Activated T-helper 1 cell treated with anti-CD3 and anti-CD28 coated beads, Interleukin-12 subunit alpha, Interleukin-12 subunit beta, Interleukin-2, Interleukin-4 antibody, amounts not matched to agents 30 ng/mL and 10 ng/mL and 1 ng/mL, durations not matched to agents 14 hours and 24 hours and 36 hours (primary cell): ENCODE results near the gene TMEM179B. TPM values are rescaled to one million over a fixed set of nuclear protein-coding genes. Genes with fewer than 3 reads are reported as not detected.
"Not testable (repeated sequence)": the region's sequence is repeated elsewhere in the genome, so short reads cannot be mapped to it uniquely, and the experiment has no call there.

ENCODE experiments used
- DNase-seq: peaks from one replicate; pipeline ENCODE4 v3.0.0; 2021; ENCODE audit warnings: low spot score
- H3K27ac Mint-ChIP-seq: one replicate; pipeline ENCODE4 v1.8.0; 2021; ENCODE audit warnings: mild to moderate bottlenecking, mixed read lengths
- H3K27me3 Mint-ChIP-seq: one replicate; pipeline ENCODE4 v1.8.0; 2022; ENCODE audit warnings: mild to moderate bottlenecking, moderate library complexity, mixed read lengths; ENCODE audit not compliant: insufficient read depth
- H3K36me3 Mint-ChIP-seq: one replicate; pipeline ENCODE4 v1.8.0; 2021; ENCODE audit warnings: low read depth, mixed read lengths
- H3K4me1 Mint-ChIP-seq: one replicate; pipeline ENCODE4 v1.8.0; 2021; ENCODE audit warnings: low read depth, mixed read lengths
- H3K4me3 Mint-ChIP-seq: one replicate; pipeline ENCODE4 v1.8.0; 2021; ENCODE audit warnings: mild to moderate bottlenecking, moderate library complexity, mixed read lengths
- H3K9me3 Mint-ChIP-seq: one replicate; pipeline ENCODE4 v1.8.0; 2021; ENCODE audit warnings: mixed read lengths
- intact Hi-C: fragments of 100-400 bp; cut with micrococcal nuclease; formaldehyde crosslinking; loops from one replicate; pipeline ENCODE4 v1.15.1; 2024
- total RNA-seq: library from RNA; stranded (reverse); gene quantifications from 2 replicates; pipeline ENCODE4 v1.2.3, GENCODE V29; 2022

Gene TMEM179B, protein sequence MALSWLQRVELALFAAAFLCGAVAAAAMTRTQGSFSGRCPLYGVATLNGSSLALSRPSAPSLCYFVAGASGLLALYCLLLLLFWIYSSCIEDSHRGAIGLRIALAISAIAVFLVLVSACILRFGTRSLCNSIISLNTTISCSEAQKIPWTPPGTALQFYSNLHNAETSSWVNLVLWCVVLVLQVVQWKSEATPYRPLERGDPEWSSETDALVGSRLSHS
- 40.6 and 43.0 TPM in 2 replicates for total RNA-seq

DNA sequence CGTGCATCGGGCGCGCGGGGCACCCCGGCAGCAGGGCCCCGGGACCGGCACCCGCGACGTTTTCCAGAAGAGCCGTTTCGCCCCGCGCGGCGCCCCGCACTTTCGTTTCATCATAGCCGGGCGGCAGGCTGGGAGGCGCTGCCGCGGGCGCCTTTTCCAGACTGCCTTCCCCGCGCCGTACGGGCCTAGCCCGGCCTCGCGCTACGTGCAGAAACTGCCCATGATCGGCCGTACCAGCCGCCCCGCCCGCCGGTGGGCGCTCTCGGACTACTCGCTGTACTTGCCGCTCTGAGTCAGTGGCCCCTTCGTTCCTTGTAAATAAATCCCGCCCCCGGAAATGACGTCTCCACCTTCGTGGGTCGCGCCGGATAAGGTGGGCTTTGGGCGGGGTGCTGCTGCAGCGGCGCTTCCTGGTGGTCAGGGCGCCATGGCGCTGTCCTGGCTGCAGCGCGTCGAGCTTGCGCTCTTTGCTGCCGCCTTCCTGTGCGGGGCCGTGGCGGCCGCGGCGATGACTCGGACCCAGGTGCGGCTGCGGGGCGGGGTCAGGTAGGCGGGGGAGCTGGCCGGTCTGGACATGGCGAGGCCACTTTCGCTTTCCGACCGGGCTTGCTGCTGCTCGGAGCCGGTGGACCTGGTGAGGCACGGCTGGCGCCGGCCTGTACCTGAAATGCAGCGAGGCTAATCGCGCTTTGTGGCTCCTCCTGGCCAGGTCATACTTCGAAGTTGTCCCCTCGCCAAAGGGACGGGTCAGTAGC lies at the start of gene TMEM179B:
Gene TMEM179B (plus strand): TSS at position 398 of the 755 bp plus-strand sequence. CDS start 30 bp downstream, at position 428.
- H3K4me1 Mint-ChIP-seq: peaks cover 42% of the 10 kb centered on the region
- H3K9me3 Mint-ChIP-seq: no peaks in the 10 kb centered on the region
- intact Hi-C loops: loop anchor here (1.0 kb wide), 8 partner anchors 18 to 196 kb away; partner anchors contain the start of genes NXF1, POLR2G, SLC3A2 and STX5

DNA sequence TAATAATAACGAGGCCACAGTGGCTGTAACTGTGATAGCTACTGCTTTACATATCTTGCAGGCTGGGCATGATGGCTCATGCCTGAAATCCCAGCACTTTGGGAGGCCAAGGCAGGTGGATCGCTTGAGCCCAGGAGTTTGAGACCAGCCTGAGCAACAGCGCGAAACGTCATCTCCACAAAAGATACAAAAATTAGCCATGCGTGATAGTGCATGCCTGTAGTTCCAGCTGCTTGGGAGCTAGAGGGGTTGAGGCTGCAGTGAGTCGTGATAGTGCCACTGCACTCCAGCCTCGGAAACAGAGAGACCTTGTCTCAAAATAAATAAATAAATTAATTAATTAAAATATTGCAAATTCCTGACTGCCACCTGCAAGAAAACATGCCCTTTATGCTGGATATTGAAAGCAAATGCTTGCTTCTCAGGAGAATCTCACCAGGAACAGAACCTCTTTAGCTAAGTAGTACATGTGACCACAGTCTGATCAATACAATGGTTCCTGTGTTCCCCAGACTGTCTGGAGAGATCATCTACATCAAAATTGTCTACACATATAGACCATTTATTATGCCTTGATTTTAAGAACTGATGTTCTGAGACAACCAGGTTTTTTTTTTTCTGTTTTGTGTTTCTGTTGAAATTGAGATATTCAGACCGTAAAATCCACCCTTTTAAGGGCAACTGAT lies 39.6 kb upstream of the TMEM179B start:
- no peaks in the 10 kb centered on the region for H3K27me3 Mint-ChIP-seq
- H3K27ac Mint-ChIP-seq: no peak overlapping the region
- H3K9me3 Mint-ChIP-seq: no peaks in the 10 kb centered on the region
- DNase-seq: no peak
- intact Hi-C loops: no loop called here
- H3K4me3 Mint-ChIP-seq: no peak overlapping the region
- peaks cover 2% of the 10 kb centered on the region for H3K4me1 Mint-ChIP-seq
- peaks cover 8% of the 10 kb centered on the region for H3K36me3 Mint-ChIP-seq

More for the DNA sequence above, at the start of gene TMEM179B:
- H3K36me3 Mint-ChIP-seq: peaks cover 31% of the 10 kb centered on the region
- peak within 1 kb of the TSS; percentile 94 for H3K27ac Mint-ChIP-seq
- H3K4me3 Mint-ChIP-seq: peak within 1 kb of the TSS; percentile 95
- H3K27me3 Mint-ChIP-seq: no peaks in the 10 kb centered on the region
- peak; percentile 96 for DNase-seq

DNA sequence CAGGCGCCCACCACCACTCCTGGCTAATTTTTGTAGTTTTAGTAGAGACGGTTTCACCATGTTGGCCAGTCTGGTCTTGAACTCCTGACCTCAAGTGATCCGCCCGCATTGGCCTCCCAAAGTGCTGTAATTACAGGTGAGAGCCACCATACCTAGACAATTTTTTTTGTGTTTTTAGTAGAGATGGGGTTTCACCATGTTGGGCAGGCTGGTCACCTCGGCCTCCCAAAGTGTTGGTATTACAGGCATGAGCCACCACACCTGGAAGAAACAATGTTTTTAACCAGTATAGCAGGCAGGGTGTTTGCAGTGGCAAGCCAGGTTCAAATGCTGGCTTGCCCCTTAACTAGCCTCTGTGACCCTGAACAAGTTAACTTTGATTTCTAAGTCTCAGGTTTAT lies 37.3 kb upstream of the TMEM179B start:
- not testable (repeated sequence) for H3K27me3 Mint-ChIP-seq, H3K36me3 Mint-ChIP-seq, H3K9me3 Mint-ChIP-seq, H3K27ac Mint-ChIP-seq, DNase-seq, H3K4me3 Mint-ChIP-seq
- intact Hi-C loops: loop anchor here (5.0 kb wide), 1 partner anchor 138 kb away; the partner anchor contains the start of genes EML3 and ROM1
- peaks cover 12% of the 10 kb centered on the region for H3K4me1 Mint-ChIP-seq

DNA sequence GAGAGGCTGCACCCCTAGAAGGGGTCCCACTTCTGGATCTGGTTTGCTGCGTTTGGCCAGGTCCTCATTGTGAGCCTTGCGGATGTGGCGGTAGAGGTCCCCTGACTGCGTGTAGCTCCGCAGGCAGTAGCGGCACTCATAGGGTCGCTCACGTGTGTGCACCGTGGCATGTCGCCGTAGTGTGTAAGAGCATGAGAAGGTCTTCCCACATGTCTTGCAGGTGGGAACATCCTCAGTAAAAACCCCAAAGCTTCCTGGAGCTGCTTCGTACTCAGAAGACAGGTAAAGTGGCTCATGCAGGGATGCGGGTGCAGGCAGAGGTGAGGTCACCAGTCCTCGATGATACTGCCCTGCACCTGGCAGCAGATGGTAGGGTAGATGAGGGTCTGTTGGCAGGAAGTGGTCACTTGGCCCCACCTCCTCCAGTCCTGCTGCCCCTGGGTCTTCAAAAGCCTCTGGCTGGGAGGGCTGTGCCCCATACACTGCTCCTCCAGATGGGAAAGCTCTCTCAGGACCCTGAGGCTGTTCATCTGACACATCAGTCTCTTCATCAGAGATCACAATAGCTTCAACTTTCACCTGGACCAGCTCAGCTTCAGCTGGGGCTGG lies 34.9 kb upstream of the TMEM179B start:
- Mint-ChIP-seq H3K36me3 (peaks cover 8% of the 10 kb centered on the region), H3K4me1 (peaks cover 12% of the 10 kb centered on the region), H3K27me3 (no peaks in the 10 kb centered on the region), H3K4me3 (peak overlapping the region; percentile 5), H3K9me3 (no peaks in the 10 kb centered on the region), H3K27ac (no peak overlapping the region)
- intact Hi-C loops: loop anchor here (5.0 kb wide), 1 partner anchor 140 kb away; the partner anchor contains the start of genes EML3 and ROM1
- DNase-seq: no peak

DNA sequence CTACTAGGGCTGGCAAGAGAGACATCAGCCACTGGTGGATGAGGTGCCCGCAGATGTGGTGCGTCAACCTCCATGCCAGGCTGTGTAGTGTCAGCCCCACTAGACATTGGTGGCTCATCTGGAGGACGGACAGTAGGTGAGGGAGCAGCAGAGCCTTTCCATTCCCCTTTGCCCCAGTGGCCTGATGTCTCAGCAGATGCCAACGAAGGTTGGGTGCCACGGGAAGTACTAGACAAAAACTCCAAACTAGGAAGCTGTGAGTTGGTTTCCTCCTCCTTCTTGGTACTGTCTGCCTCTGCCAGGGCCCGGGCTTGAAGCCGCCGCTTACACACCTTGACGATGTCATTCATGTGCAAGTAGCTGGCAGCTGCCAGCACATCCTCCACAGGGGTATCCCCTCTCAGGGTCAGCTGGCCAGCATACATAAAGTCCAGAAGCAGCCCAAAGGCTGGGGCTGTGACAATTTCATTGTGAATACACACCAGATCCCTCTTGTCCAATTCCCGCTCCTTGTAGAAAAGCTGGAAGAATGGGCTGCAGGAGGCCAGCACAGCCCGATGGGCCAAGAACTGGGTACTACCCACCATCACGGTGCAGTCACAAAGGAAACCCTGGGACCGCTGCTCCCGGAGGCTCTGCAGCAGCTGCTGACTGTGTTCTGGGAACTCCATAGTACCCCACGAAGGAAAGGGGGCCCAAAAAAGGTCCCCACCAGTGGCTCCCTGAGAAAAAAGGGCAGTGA lies 34.0 kb upstream of the TMEM179B start:
- peaks cover 8% of the 10 kb centered on the region for H3K36me3 Mint-ChIP-seq
- intact Hi-C loops: loop anchor here (1.0 to 5.0 kb wide), 6 partner anchors 8 to 141 kb away; partner anchors contain the start of genes EML3, GANAB, POLR2G and ROM1
- peak overlapping the region; percentile 89 for H3K4me3 Mint-ChIP-seq
- H3K27ac Mint-ChIP-seq: peak overlapping the region; percentile 91
- H3K27me3 Mint-ChIP-seq: no peaks in the 10 kb centered on the region
- no peaks in the 10 kb centered on the region for H3K9me3 Mint-ChIP-seq
- DNase-seq: no peak
- peaks cover 12% of the 10 kb centered on the region for H3K4me1 Mint-ChIP-seq

DNA sequence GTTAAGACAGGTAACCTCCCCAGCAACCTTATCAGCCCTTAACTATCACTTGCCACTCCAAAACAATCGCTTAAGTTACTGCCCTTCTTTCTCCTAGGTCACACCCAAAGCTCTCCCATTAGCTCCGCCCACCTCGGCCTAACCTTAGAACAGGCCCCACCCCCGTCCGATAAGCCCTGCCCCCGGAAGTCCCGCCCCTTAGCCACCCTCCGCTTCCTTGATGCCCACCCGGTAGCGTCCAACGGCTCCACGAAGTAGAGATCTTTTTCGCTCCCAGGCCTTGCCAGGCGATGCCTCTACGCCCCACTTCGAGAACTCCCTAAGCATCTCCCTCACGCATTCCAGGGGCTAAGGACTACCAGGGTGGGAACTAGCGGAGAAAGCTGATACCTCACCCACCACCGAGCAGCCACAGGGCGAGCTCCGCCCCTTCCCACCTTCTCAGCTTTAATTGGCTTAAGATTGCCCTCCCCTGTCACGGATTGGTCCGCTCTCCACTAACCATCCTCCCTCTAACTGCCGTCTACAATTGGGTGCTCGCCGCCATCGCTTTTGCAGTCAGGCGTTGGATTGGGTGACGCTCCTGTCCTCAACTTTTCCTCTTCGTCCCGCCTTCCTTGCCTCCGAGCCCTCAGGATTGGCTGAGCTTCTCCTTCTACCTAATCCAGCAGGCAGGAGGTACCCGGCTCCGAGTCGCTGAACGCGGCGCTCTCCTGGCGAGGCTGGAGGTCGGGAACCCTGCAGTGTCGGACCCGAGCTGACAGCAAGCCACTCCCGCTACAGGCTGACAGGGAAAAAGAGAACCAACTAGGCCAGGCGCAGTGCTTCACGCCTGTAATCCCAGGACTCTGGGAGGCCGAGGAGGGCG lies 33.2 kb upstream of the TMEM179B start, which contains the start of gene ZBTB3:
Gene ZBTB3 (minus strand): TSS at position 425 of the 868 bp plus-strand sequence. CDS start 496 bp downstream, outside the sequence.
- Mint-ChIP-seq H3K4me1 (peaks cover 12% of the 10 kb centered on the region), H3K36me3 (peaks cover 6% of the 10 kb centered on the region), H3K27ac (peak within 1 kb of the TSS; percentile 91), H3K4me3 (peak within 1 kb of the TSS; percentile 89), H3K9me3 (no peaks in the 10 kb centered on the region), H3K27me3 (no peaks in the 10 kb centered on the region)
- peak; percentile 95 for DNase-seq
- intact Hi-C loops: loop anchor here (1.0 to 5.0 kb wide), 10 partner anchors 7 to 142 kb away; partner anchors contain the start of genes EML3, GANAB, POLR2G and ROM1

DNA sequence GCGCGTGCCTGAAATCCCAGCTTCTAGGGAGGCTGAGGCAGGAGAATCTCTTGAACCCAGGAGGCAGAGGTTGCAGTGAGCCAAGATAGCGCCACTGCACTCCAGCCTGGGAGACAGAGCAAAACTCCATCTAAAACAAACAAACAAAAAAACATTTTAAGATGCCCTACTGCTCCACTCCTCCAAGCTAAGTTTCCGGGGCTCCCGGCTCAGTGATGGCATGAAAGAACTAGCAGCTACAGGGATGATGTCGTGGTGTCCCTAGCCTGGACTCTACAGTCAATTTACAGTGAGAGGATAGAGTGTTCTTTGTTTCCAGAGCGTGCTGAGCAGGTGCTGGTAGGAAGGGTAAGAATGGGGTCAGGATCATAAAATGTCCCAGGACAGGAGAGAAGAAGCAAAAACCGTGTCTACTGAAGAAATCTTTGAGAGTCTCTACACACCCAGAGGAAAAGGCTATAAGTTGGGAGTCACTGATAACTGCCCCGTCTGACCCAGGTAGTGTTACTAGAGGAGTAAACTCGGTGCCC lies 32.1 kb upstream of the TMEM179B start:
- no peak overlapping the region for H3K27ac Mint-ChIP-seq
- peak overlapping the region; percentile 89 for H3K4me3 Mint-ChIP-seq
- H3K4me1 Mint-ChIP-seq: peaks cover 12% of the 10 kb centered on the region
- DNase-seq: no peak
- peaks cover 3% of the 10 kb centered on the region for H3K36me3 Mint-ChIP-seq
- H3K9me3 Mint-ChIP-seq: no peaks in the 10 kb centered on the region
- intact Hi-C loops: no loop called here
- H3K27me3 Mint-ChIP-seq: no peaks in the 10 kb centered on the region

DNA sequence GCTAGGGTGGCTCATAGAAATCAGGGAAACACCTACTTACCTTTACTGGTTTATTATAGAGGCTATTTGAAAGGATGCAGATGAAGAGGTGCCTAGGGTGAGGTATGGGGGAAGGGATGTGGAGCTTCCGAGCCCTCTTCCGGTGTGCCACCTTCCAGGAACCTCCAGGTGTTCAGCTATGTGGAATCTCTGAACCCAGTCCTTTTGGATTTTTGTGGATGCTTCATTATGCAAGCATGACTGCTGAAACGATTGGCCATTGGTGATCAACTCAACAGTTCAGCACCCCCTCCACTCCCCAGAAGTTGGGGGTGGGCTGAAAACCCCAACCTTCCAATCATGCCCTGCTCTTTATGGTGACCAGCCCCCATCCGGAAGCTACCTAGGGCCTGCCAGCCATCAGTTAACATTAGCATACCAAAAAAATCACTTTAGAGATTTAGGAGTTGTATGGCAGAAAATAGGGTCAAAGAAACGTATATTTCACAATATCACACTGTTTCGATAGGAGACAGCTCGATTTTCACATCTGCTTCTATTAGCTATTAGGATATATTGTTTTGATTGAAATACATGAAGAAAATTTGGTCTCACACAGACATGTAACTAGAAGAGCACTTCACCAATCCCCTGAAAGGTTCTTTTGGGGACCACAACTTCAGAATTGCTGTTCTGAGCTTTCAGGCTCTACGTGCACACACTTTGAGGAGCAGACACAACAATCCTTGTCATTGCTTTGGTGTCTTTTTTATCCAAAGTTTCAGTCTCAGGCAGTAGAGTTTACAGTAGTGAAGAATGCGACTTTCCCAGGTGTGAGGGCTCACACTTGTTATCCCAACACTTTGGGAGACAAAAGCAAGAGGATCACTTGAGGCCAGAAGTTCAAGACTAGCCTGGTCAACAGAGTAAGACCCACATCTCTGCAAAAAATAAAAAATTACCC lies 29.1 kb upstream of the TMEM179B start:
- Mint-ChIP-seq H3K4me1 (peaks cover 23% of the 10 kb centered on the region), H3K9me3 (no peaks in the 10 kb centered on the region), H3K27me3 (no peaks in the 10 kb centered on the region), H3K27ac (no peak overlapping the region), H3K36me3 (peaks cover 5% of the 10 kb centered on the region), H3K4me3 (no peak overlapping the region)
- intact Hi-C loops: no loop called here
- no peak for DNase-seq

DNA sequence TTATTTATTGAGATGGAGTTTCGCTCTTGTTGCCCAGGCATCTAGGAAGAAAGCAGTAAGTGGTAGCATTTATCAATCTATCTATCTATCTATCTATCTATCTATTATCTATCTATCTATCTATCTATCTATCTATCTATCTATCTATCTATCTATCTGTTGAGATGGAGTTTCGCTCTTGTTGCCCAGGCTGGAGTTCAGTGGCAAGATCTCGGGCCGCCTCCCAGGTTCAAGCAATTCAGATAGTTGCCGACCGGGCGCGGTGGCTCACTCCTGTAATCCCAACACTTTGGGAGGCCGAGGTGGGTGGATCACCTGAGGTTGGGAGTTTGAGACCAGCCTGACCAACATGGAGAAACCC lies 26.4 kb upstream of the TMEM179B start:
- intact Hi-C loops: loop anchor here (1.0 kb wide), 8 partner anchors 8 to 95 kb away; partner anchors contain the start of genes NXF1, STX5, TAF6L and TEX54
- peaks cover 18% of the 10 kb centered on the region for H3K4me1 Mint-ChIP-seq
- H3K36me3 Mint-ChIP-seq, H3K27me3 Mint-ChIP-seq, DNase-seq, H3K9me3 Mint-ChIP-seq: not testable (repeated sequence)
- peak overlapping the region; percentile 95 for H3K4me3 Mint-ChIP-seq
- H3K27ac Mint-ChIP-seq: peak overlapping the region; percentile 94

DNA sequence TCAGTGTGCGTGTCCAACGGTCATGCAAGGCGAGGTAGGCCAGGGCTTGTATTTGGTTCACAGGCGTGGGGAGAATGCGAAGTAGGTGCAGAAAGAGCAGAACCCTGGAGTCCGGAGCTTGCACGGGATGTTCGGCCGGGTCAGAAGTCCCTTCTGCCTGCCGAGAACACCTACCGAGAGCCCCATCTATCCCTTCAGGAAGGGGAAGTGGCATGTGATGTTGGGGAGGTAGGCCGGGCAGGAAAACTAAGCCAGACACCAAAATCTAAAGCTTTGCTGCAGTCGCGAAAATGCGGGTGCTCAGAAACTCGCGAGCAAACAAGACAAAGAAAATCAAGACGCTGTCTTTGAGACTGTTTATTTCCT lies 16.4 kb upstream of the TMEM179B start:
- intact Hi-C loops: loop anchor here (1.0 to 5.0 kb wide), 14 partner anchors 9 to 912 kb away; partner anchors contain the start of genes GANAB, MTA2, NXF1 and POLR2G
- Mint-ChIP-seq H3K4me1 (peaks cover 30% of the 10 kb centered on the region), H3K4me3 (peak overlapping the region; percentile 89), H3K27me3 (no peaks in the 10 kb centered on the region), H3K9me3 (no peaks in the 10 kb centered on the region), H3K36me3 (peaks cover 13% of the 10 kb centered on the region), H3K27ac (peak overlapping the region; percentile 91)
- no peak for DNase-seq
